GM23248 (cell line): ENCODE data around the gene DPH3. TPM values are rescaled to one million over a fixed set of nuclear protein-coding genes. Genes with fewer than 3 reads are reported as not detected.

Experiments used
- DNase-seq: peaks from one replicate; pipeline ENCODE4 v3.0.0-alpha.2; 2015
- H2AFZ ChIP-seq: fragments of 200-600 bp; sonication (generic); 2 replicates; pipeline ENCODE4 v1.6.1; 2016; ENCODE audit warnings: antibody characterized with exemption
- H3F3A ChIP-seq: fragments of 200-600 bp; sonication (generic); 2 replicates; pipeline ENCODE4 v1.6.1; 2016; ENCODE audit warnings: mild to moderate bottlenecking, antibody characterized with exemption, mixed run types; ENCODE audit not compliant: insufficient read depth
- H3K27ac ChIP-seq: fragments of 200-600 bp; sonication (generic); 2 replicates; pipeline ENCODE4 v1.5.1; 2016; ENCODE audit warnings: mild to moderate bottlenecking
- H3K27me3 ChIP-seq: fragments of 200-600 bp; sonication (generic); replicated peaks from 2 replicates; pipeline ENCODE4 v1.6.1; 2016; ENCODE audit warnings: mild to moderate bottlenecking; ENCODE audit not compliant: insufficient read depth
- H3K36me3 ChIP-seq: fragments of 200-600 bp; sonication (generic); 2 replicates; pipeline ENCODE4 v1.6.1; 2016; ENCODE audit warnings: low read depth, mild to moderate bottlenecking
- H3K4me1 ChIP-seq: fragments of 200-600 bp; sonication (generic); 2 replicates; pipeline ENCODE4 v1.6.1; 2016; ENCODE audit warnings: mild to moderate bottlenecking; ENCODE audit not compliant: insufficient read depth
- H3K4me2 ChIP-seq: fragments of 200-600 bp; sonication (generic); one replicate; pipeline ENCODE4 v1.6.1; 2016; ENCODE audit warnings: mild to moderate bottlenecking; ENCODE audit not compliant: unreplicated experiment
- H3K4me3 ChIP-seq: fragments of 200-600 bp; sonication (generic); 2 replicates; pipeline ENCODE4 v1.5.1; 2016; ENCODE audit warnings: mild to moderate bottlenecking
- H3K79me2 ChIP-seq: fragments of 200-600 bp; sonication (generic); 2 replicates; pipeline ENCODE4 v1.6.1; 2016; ENCODE audit warnings: mild to moderate bottlenecking; ENCODE audit not compliant: insufficient read depth
- H3K9ac ChIP-seq: fragments of 200-600 bp; sonication (generic); 2 replicates; pipeline ENCODE4 v1.6.1; 2016; ENCODE audit warnings: mild to moderate bottlenecking
- H3K9me2 ChIP-seq: fragments of 200-600 bp; sonication (generic); 2 replicates; pipeline ENCODE4 v1.6.1; 2016; ENCODE audit warnings: mixed run types, mild to moderate bottlenecking, moderate library complexity; ENCODE audit not compliant: insufficient read depth
- H3K9me3 ChIP-seq: fragments of 200-600 bp; sonication (generic); one replicate; pipeline ENCODE4 v1.6.1; 2017; ENCODE audit warnings: low read depth
- H4K20me1 ChIP-seq: fragments of 200-600 bp; sonication (generic); 2 replicates; pipeline ENCODE4 v1.6.0; 2016; ENCODE audit not compliant: insufficient read depth
- EZH2 ChIP-seq: fragments of 200-600 bp; sonication (generic); IDR thresholded peaks from 2 replicates; pipeline ENCODE4 v1.6.1; 2018; ENCODE audit warnings: antibody characterized with exemption, mild to moderate bottlenecking; ENCODE audit not compliant: insufficient read depth, poor library complexity, severe bottlenecking
- EZH2phosphoT487 ChIP-seq: fragments of 200-600 bp; sonication (generic); IDR thresholded peaks from 2 replicates; pipeline ENCODE4 v1.6.1; 2018; ENCODE audit warnings: antibody characterized with exemption, moderate library complexity, mild to moderate bottlenecking, low read depth; ENCODE audit not compliant: insufficient read depth
- WGBS, 2 experiments: methylation state at CpG; one replicate each; pipeline ENCODE4 v1.1.6; 2015 to 2017; ENCODE audit warnings: low lambda C conversion rate in 2 of 2, low coverage in 1 of 2; ENCODE audit errors: missing lambda C conversion rate in 2 of 2; 5-methylcytosine and 5-hydroxymethylcytosine counted together
- in situ Hi-C: fragments of 300-500 bp; cut with MboI; formaldehyde crosslinking; loops from 2 replicates; pipeline ENCODE4 v1.15.0; 2020
- polyA plus RNA-seq: library from polyadenylated mRNA; unstranded; fragments of >200 nt; fragmentation: Nextera tagmentation; extraction: Ambion mirVana; gene quantifications from 2 replicates; pipeline ENCODE4 v1.2.1, GENCODE V29; 2016
- total RNA-seq: library from RNA; depleted of rRNA; stranded (reverse); fragments of >200 nt; shearing (Covaris generic); gene quantifications from 2 replicates; pipeline ENCODE4 v1.2.3, GENCODE V29; 2014; rRNA removed

DPH3 gene
- total and polyA plus RNA-seq, 2 experiments from 2014 or later, result 27.1 to 51.3 TPM

DNA sequence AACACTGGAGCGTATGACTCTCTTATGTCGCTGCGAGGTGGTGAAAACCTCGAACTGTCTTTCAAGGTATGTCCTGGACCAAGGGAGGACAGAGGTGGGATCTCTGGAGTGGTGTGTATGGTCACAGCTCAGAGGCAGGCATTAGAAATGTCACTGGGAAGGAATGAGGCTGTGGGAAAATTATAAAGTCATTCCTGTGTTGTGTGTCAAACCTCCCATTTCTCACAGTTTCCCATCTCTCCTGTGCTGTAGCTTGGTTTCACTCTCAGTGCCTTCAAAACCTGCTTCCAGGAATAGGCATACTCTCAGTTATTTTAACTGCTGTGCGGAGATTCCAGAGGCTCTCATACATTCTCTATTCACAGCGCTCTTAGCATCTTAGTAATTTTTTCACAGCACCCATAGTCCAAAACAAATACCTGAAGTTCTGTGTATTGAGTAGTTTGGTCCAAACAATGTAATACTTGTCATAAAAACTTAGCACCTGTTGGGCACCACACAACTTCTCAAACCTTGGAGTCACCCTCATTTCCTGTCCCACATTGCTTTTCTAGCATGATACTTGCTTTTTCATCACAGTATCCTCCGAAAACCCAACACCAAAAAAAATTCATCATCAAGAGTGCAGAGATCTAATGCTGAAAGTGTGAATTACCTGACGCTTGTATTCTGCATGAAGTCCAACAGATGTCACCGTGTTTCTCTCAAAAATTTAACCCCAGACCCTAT is 53.4 kb downstream of the DPH3 start:
- peak; percentile 56 for DNase-seq
- WGBS, 2 experiments, result 84 to 91% methylated on average over 9 of the region's 9 CpGs
- Histone ChIP-seq H3K9me3 (no peaks in the 10 kb centered on the region), H3K4me1 (peaks cover 9% of the 10 kb centered on the region; the same call in 1 of the 2 replicates), H3K9ac (no peak overlapping the region), H3K27ac (no peak overlapping the region), H3K36me3 (no peaks in the 10 kb centered on the region), H3F3A (no peaks in the 10 kb centered on the region), H2AFZ (no peak overlapping the region), H3K4me3 (no peak overlapping the region), H3K79me2 (no peaks in the 10 kb centered on the region), H3K9me2 (peaks cover 3% of the 10 kb centered on the region; the same call in 1 of the 2 replicates), H4K20me1 (no peaks in the 10 kb centered on the region), H3K4me2 (no peak overlapping the region), H3K27me3 (no peaks in the 10 kb centered on the region)
- no peak for TF ChIP-seq EZH2
- no peak for TF ChIP-seq EZH2phosphoT487
- in situ Hi-C loops, result no loop called here

Other genes starting within 250 kb of the DPH3 start
- 11.7 and 12.9 TPM in 2 replicates for gene GALNT15, start 90.3 kb downstream of the DPH3 start, total RNA-seq
- gene GALNT15, start 90.3 kb downstream of the DPH3 start, polyA plus RNA-seq, result 9.9 and 10.7 TPM in 2 replicates
- 3.4 and 10.8 TPM in 2 replicates for gene OXNAD1, start 269 bp upstream of the DPH3 start, total RNA-seq
- 9.8 and 10.2 TPM in 2 replicates for gene OXNAD1, start 269 bp upstream of the DPH3 start, polyA plus RNA-seq
- gene RFTN1, start 248.8 kb upstream of the DPH3 start, total RNA-seq, result 62.3 and 77.7 TPM in 2 replicates
- 42.9 and 43.1 TPM in 2 replicates for gene RFTN1, start 248.8 kb upstream of the DPH3 start, polyA plus RNA-seq